ENCODE data around the gene DBX1.

DNA sequence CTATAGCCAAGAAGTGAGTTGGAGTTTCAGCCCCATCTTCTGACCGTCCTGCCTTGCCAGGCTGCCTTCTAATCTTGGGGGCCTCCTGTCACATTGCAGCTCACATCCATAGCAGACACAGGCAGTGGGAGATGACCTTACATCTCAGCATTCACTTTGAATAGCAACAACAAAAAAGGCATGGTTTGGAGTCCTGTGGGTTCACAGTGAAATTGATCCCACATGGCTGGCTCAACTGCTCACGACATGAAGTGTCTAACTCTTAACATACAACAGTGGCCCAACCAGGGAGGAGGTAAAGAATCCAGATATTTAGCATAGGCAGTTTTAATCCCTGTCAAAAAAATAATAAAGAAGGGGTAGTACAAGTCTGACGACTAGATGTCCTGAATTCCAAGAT lies 38.1 kb downstream of the DBX1 start:
- TF ChIP-seq CTCF (optimal IDR thresholded peaks at IDR 0.05 in 1 of 3, IDR thresholded peaks at IDR 0.05 in 1 of 3, conservative IDR thresholded peaks at IDR 0.05 in 1 of 3; ENCODE audit: extremely low read depth in 1 of 3, insufficient read depth in 2 of 3, low read length in 3 of 3) (no peak), EZH2 (IDR thresholded peaks at IDR 0.05; ENCODE audit: low read length) (no peak)
